PC-3 (cell line): ENCODE measurements around the gene CAMTA1. TPM values are rescaled to one million over a fixed set of nuclear protein-coding genes. Genes with fewer than 3 reads are reported as not detected.

Experiments used
- ATAC-seq: fragments of 200-7000 bp; cut with Tn5 transposase; 2 replicates; pipeline ENCODE4 v1.9.1; 2020; ENCODE audit warnings: mild to moderate bottlenecking, moderate library complexity
- BruUV-seq: library from RNA; stranded (reverse); fragments of 400-500 nt; replicated peaks from 2 replicates; lab custom pipeline; 2021; lab: Mats Ljungman, UMichigan
- CTCF ChIA-PET: fragments of 300-600 bp; sonication (Branson Sonifier 250); formaldehyde crosslinking; loops from one replicate; lab custom pipeline; 2022; ENCODE audit warnings: antibody characterized with exemption; lab: Charles Lee
- POLR2A ChIA-PET: fragments of 300-600 bp; sonication (Branson Sonifier 250); formaldehyde crosslinking; loops from one replicate; lab custom pipeline; 2022; ENCODE audit warnings: antibody characterized with exemption; ENCODE audit not compliant: unreplicated experiment; lab: Charles Lee
- DNase-seq: peaks from one replicate; pipeline ENCODE4 v3.0.0-alpha.2; 2015
- H2AFZ ChIP-seq: fragments of 300-600 bp; sonication (generic); 2 replicates; pipeline ENCODE4 v1.6.0; 2016; ENCODE audit warnings: antibody characterized with exemption, low read length
- H3F3A ChIP-seq: fragments of 300-600 bp; sonication (generic); one replicate; pipeline ENCODE4 v1.6.0; 2017; ENCODE audit warnings: antibody characterized with exemption, low read length, control low read depth, mild to moderate bottlenecking; ENCODE audit not compliant: unreplicated experiment
- H3K27ac ChIP-seq: fragments of 300-600 bp; sonication (generic); 2 replicates; pipeline ENCODE4 v1.5.1; 2016; ENCODE audit warnings: mild to moderate bottlenecking, low read length
- H3K27me3 ChIP-seq: fragments of 300-600 bp; sonication (generic); 2 replicates; pipeline ENCODE4 v1.6.1; 2016; ENCODE audit warnings: low read length, mixed read lengths
- H3K36me3 ChIP-seq: fragments of 300-600 bp; sonication (generic); 2 replicates; pipeline ENCODE4 v1.6.1; 2016; ENCODE audit warnings: low read depth, mixed run types, low read length, mixed read lengths
- H3K4me1 ChIP-seq: fragments of 300-600 bp; sonication (generic); 2 replicates; pipeline ENCODE4 v1.5.1; 2016; ENCODE audit warnings: low read length; ENCODE audit not compliant: insufficient read depth
- H3K4me2 ChIP-seq: fragments of 300-600 bp; sonication (generic); 2 replicates; pipeline ENCODE4 v1.6.0; 2016; ENCODE audit warnings: low read length
- H3K4me3 ChIP-seq: fragments of 300-600 bp; sonication (generic); 2 replicates; pipeline ENCODE4 v1.5.1; 2016; ENCODE audit warnings: mild to moderate bottlenecking, low read length, mixed read lengths
- H3K79me2 ChIP-seq: fragments of 300-600 bp; sonication (generic); 2 replicates; pipeline ENCODE4 v1.6.1; 2017; ENCODE audit warnings: low read length, mixed read lengths
- H3K9ac ChIP-seq: fragments of 300-600 bp; sonication (generic); 2 replicates; pipeline ENCODE4 v1.6.0; 2016; ENCODE audit warnings: mild to moderate bottlenecking, low read length
- H3K9me2 ChIP-seq: fragments of 300-600 bp; sonication (generic); replicated peaks from 2 replicates; pipeline ENCODE4 v1.6.1; 2016; ENCODE audit warnings: mixed run types, low read length, mixed read lengths
- H3K9me3 ChIP-seq: fragments of 300-600 bp; sonication (generic); 2 replicates; pipeline ENCODE4 v1.6.1; 2016; ENCODE audit warnings: low read length, mixed read lengths
- H4K20me1 ChIP-seq: fragments of 300-600 bp; sonication (generic); 2 replicates; pipeline ENCODE4 v1.6.1; 2016; ENCODE audit warnings: low read length, mixed read lengths
- EZH2 ChIP-seq: fragments of 300-600 bp; sonication (generic); IDR thresholded peaks from one replicate; pipeline ENCODE4 v1.6.1; 2017; ENCODE audit warnings: antibody characterized with exemption, mild to moderate bottlenecking, low read length; ENCODE audit not compliant: unreplicated experiment
- EZH2phosphoT487 ChIP-seq: fragments of 300-600 bp; sonication (generic); IDR thresholded peaks from 2 replicates; pipeline ENCODE4 v1.6.1; 2018; ENCODE audit warnings: mild to moderate bottlenecking, antibody characterized with exemption, low read length, borderline replicate concordance
- intact Hi-C: fragments of 100-400 bp; cut with micrococcal nuclease; formaldehyde crosslinking; loops from 2 replicates; pipeline ENCODE4 v1.9.0; 2023
- total RNA-seq: library from RNA; depleted of rRNA; stranded (reverse); fragments of >200 nt; gene quantifications from 2 replicates; pipeline ENCODE4 v1.2.3, GENCODE V29; 2014
- TF ChIP-seq, protein P1 (sequence below): fragments of 300-600 bp; sonication (generic); conservative IDR thresholded peaks from 2 replicates; pipeline ENCODE4 v1.5.1; 2017; ENCODE audit warnings: antibody characterized with exemption, low read depth, mild to moderate bottlenecking, low read length

CAMTA1 gene
- total RNA-seq, 1 experiment from 2014 or later = 40.8 TPM

- Histone ChIP-seq H3F3A (no peaks in the 10 kb centered on the region), H3K4me2 (no peak overlapping the region), H3K9me2 (no peaks in the 10 kb centered on the region), H4K20me1 (no peaks in the 10 kb centered on the region), H3K27me3 (peaks cover 14% of the 10 kb centered on the region), H3K27ac (no peak overlapping the region), H3K4me1 (0 out of 2 replicates have a peak, but pooled peaks cover 6% of the 10 kb centered on the region), H3K9ac (no peak overlapping the region), H3K4me3 (no peak overlapping the region), H3K9me3 (no peaks in the 10 kb centered on the region), H2AFZ (no peak overlapping the region), H3K79me2 (no peaks in the 10 kb centered on the region), H3K36me3 (no peaks in the 10 kb centered on the region)
- TF ChIP-seq, protein P1, sequence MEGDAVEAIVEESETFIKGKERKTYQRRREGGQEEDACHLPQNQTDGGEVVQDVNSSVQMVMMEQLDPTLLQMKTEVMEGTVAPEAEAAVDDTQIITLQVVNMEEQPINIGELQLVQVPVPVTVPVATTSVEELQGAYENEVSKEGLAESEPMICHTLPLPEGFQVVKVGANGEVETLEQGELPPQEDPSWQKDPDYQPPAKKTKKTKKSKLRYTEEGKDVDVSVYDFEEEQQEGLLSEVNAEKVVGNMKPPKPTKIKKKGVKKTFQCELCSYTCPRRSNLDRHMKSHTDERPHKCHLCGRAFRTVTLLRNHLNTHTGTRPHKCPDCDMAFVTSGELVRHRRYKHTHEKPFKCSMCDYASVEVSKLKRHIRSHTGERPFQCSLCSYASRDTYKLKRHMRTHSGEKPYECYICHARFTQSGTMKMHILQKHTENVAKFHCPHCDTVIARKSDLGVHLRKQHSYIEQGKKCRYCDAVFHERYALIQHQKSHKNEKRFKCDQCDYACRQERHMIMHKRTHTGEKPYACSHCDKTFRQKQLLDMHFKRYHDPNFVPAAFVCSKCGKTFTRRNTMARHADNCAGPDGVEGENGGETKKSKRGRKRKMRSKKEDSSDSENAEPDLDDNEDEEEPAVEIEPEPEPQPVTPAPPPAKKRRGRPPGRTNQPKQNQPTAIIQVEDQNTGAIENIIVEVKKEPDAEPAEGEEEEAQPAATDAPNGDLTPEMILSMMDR = no peak
- TF ChIP-seq EZH2 = no peak
- no peak for TF ChIP-seq EZH2phosphoT487
- intact Hi-C loops = no loop called here
- ChIA-PET POLR2A (no interaction called here), CTCF (no interaction called here)
- ATAC-seq (no peak), DNase-seq (no peak)
- BruUV-seq = no TSS peak
Observed at GRCh38 chr1:7487766-7488474, 702.7 kb downstream of the CAMTA1 start.

DNA sequence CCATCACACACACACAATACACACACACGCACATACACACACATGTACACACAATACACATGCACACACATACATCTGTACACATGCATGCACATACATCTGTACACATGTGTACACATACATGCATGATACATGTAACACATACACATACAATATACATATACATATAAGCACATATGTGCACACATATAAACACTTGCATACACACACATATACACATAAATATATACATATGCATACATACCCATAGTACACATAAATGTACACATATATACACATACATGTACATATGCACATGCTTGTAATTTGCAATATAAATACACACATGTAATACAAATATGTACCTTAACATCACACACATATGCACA lies 703.2 kb downstream of the CAMTA1 start:
- Histone ChIP-seq H3K9ac (no peak overlapping the region), H3K9me2 (no peaks in the 10 kb centered on the region), H4K20me1 (no peaks in the 10 kb centered on the region), H3K27me3 (peaks cover 8% of the 10 kb centered on the region), H3F3A (no peaks in the 10 kb centered on the region), H3K36me3 (no peaks in the 10 kb centered on the region), H3K4me3 (no peak overlapping the region), H3K9me3 (no peaks in the 10 kb centered on the region), H3K79me2 (no peaks in the 10 kb centered on the region), H3K4me2 (no peak overlapping the region), H2AFZ (no peak overlapping the region), H3K4me1 (0 out of 2 replicates have a peak, but pooled peaks cover 6% of the 10 kb centered on the region), H3K27ac (no peak overlapping the region)
- TF ChIP-seq EZH2 (no peak), EZH2phosphoT487 (no peak)
- TF ChIP-seq, protein P1 = no peak
- DNase-seq = no peak
- no peak for ATAC-seq
- POLR2A ChIA-PET = no interaction called here
- BruUV-seq = no TSS peak
- intact Hi-C loops = no loop called here
- CTCF ChIA-PET = no interaction called here

GRCh38 chr1:7489586-7489985 lies 704.3 kb downstream of the CAMTA1 start:
- intact Hi-C loops = no loop called here
- Histone ChIP-seq H3K4me2 (no peak overlapping the region), H3K27ac (no peak overlapping the region), H3K9me2 (no peaks in the 10 kb centered on the region), H3K9ac (no peak overlapping the region), H3K79me2 (no peaks in the 10 kb centered on the region), H3K36me3 (no peaks in the 10 kb centered on the region), H3K9me3 (no peaks in the 10 kb centered on the region), H3F3A (no peaks in the 10 kb centered on the region), H3K27me3 (peaks cover 2% of the 10 kb centered on the region; the same call in 1 of the 2 replicates), H3K4me3 (no peak overlapping the region), H4K20me1 (no peaks in the 10 kb centered on the region), H2AFZ (no peak overlapping the region), H3K4me1 (0 out of 2 replicates have a peak, but pooled peaks cover 6% of the 10 kb centered on the region)
- no peak for ATAC-seq
- ChIA-PET CTCF (no interaction called here), POLR2A (no interaction called here)
- BruUV-seq = no TSS peak
- DNase-seq = no peak
- TF ChIP-seq EZH2 (no peak), EZH2phosphoT487 (no peak)
- TF ChIP-seq, protein P1 = no peak
